ENCODE data around the gene METTL16. TPM values are rescaled to one million over a fixed set of nuclear protein-coding genes. Genes with fewer than 3 reads are reported as not detected.
A peak's percentile ranks its signal among the peaks of the same experiment; 100 is the strongest.

METTL16 gene
- total and polyA plus RNA-seq, 2 of the 8 experiments (the other 6 are each of a cell fraction or from before 2014, with no cell fraction given): 22.8 to 59.4 TPM

DNA sequence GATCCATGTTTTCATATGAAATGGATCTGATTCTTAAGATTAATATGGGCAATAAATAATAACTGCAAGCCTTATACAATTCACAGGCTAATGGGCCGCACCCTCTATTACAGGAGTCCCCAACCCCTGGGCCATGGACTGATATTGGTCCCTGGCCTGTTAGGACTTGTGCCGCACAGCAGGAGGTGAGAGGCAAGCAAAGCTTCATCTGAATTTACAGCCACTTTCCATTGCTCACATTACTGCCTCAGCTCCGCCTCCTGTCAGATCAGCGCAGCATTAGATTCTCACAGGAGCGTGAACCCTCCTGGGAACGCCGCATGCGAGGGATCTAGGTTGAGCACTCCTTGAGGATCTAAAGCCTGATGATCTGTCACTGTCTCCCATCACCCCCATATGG lies 26.8 kb downstream of the METTL16 start:
- Histone ChIP-seq H3K4me2 (ENCODE audit: insufficient read depth in 1 of 2, low read depth in 2 of 2, low read length in 2 of 2) (no peak overlapping the region), H3K27me3 (replicated peaks in 1 of 4; ENCODE audit: control insufficient read depth in 3 of 4, extremely low read depth in 1 of 4, insufficient read depth in 3 of 4, low read length in 3 of 4) (no peaks in the 10 kb centered on the region), H2AFZ (ENCODE audit: low read length) (no peak overlapping the region), H4K5ac (ENCODE audit: insufficient read length, low read depth, low read length) (no peak overlapping the region), H3K79me2 (ENCODE audit: control insufficient read depth in 1 of 2, insufficient read depth in 2 of 2, low read length in 2 of 2) (peaks cover 0 to 91% of the 10 kb centered on the region in 2 experiments; a peak in 3 of 4 replicates), H3K9me3 (ENCODE audit: insufficient read depth in 2 of 2, low read depth in 1 of 2, low read length in 1 of 2) (no peaks in the 10 kb centered on the region), H3K18ac (ENCODE audit: extremely low read depth, low read length) (no peak overlapping the region), H3K56ac (replicated peaks; ENCODE audit: insufficient read length, low read depth, low read length) (no peak overlapping the region), H3K14ac (ENCODE audit: insufficient read length) (no peak overlapping the region), H3K27ac (ENCODE audit: low read depth, low read length) (no peak overlapping the region), H3K79me1 (ENCODE audit: low read depth, low read length) (peaks cover 6% of the 10 kb centered on the region; the same call in 1 of the 2 replicates), H3K36me3 (ENCODE audit: control insufficient read depth in 2 of 4, insufficient read depth in 4 of 4, low read length in 3 of 4) (no peaks in the 10 kb centered on the region), H4K91ac (replicated peaks; ENCODE audit: insufficient read length, low read length) (no peak overlapping the region), H3K9ac (replicated peaks in 1 of 4; ENCODE audit: extremely low read depth in 1 of 4, low read depth in 3 of 4, low read length in 3 of 4) (no peak overlapping the region), H2BK120ac (replicated peaks; ENCODE audit: low read depth, low read length) (no peak overlapping the region), H4K20me1 (replicated peaks in 1 of 2; ENCODE audit: control insufficient read depth in 1 of 2, insufficient read depth in 2 of 2, low read length in 2 of 2) (peaks cover 0 to 7% of the 10 kb centered on the region in 2 experiments), H3K23ac (ENCODE audit: insufficient read length) (no peak overlapping the region), H3K23me2 (ENCODE audit: low read depth, low read length) (no peaks in the 10 kb centered on the region), H2BK5ac (ENCODE audit: low read depth, low read length) (no peak overlapping the region), H2BK12ac (ENCODE audit: low read depth, low read length) (no peak overlapping the region), H2AK5ac (ENCODE audit: low read depth, low read length) (no peak overlapping the region), H3K4me3 (ENCODE audit: extremely low read depth in 1 of 4, insufficient read depth in 2 of 4, low read depth in 3 of 4, low read length in 4 of 4) (no peak overlapping the region), H3K4ac (replicated peaks; ENCODE audit: insufficient read length, low read depth, low read length) (no peak overlapping the region), H2BK20ac (ENCODE audit: low read length) (no peak overlapping the region), H3K4me1 (replicated peaks in 1 of 4; ENCODE audit: control insufficient read depth in 3 of 4, insufficient read depth in 4 of 4, low read length in 3 of 4) (peaks cover 3 to 9% (median 4%) of the 10 kb centered on the region in 4 experiments; a peak in 6 of 7 replicates), H2BK15ac (ENCODE audit: low read length) (no peak overlapping the region), H4K8ac (ENCODE audit: extremely low read depth, insufficient read depth, low read length) (no peak overlapping the region)
- no peak for TF ChIP-seq KDM5A (IDR thresholded peaks at IDR 0.05; ENCODE audit: low read length)
- no peak for TF ChIP-seq TEAD4 (IDR thresholded peaks at IDR 0.05; ENCODE audit: low read depth, low read length)
- TF ChIP-seq FOSL1 (IDR thresholded peaks at IDR 0.05; ENCODE audit: insufficient read depth, low read depth, low read length): no peak
- no peak for TF ChIP-seq SIRT6 (IDR thresholded peaks at IDR 0.05; ENCODE audit: low read length)
- no peak for TF ChIP-seq SAP30 (IDR thresholded peaks at IDR 0.05; ENCODE audit: insufficient read depth, insufficient replicate concordance, low read length)
- TF ChIP-seq EP300 (IDR thresholded peaks at IDR 0.05; ENCODE audit: borderline replicate concordance in 1 of 2, low read depth in 2 of 2, low read length in 2 of 2): no peak
- TF ChIP-seq TAF7 (optimal IDR thresholded peaks at IDR 0.05; ENCODE audit: borderline replicate concordance, low read depth, low read length): no peak
- DNase-seq (ENCODE audit: low read depth in 1 of 2, low spot score in 2 of 2) (peak in 1 of 2 experiments; percentile 49), FAIRE-seq (no peak)
- ChIA-PET CTCF (ENCODE audit: partially characterized antibody) (interaction anchor here (0.6 kb wide), 1 partner anchor 617 kb away, joined by 3 read pairs; no protein-coding TSS in a partner anchor), POLR2A (ENCODE audit: partially characterized antibody) (interaction anchor here (0.6 to 1.6 kb wide), 3 partner anchors 27 to 181 kb away, joined by 3 to 8 read pairs (median 4); partner anchors contain the start of genes METTL16 and PAFAH1B1)
- WGBS, 2 experiments (ENCODE audit: extremely low coverage in 1 of 2, insufficient coverage in 1 of 2, insufficient read length in 1 of 2, insufficient replicate concordance in 2 of 2, low coverage in 1 of 2, low lambda C conversion rate in 2 of 2, missing lambda C conversion rate in 1 of 2): 83% methylated on average over 8 of the region's 8 CpGs; no CpG with 5 or more reads in 1 of the 2 experiments
